Measurements from ENCODE around the gene GCAT.

The GCAT gene

DNA sequence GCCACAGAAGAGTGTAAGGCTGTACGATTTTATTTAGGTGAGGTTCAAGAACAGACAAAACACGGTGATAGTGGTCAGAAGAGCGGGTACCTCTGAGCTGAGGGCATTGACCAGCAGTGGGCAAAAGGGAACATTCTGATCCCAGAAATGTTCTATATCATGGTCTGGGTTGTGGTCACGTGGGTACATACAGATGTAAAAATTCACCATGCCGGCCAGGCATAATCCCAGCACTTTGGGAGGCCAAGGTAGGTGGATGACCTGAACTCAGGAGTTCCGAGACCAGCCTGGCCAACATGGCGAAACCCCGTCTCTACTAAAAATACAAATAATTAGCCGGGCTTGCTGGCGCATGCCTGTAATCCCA, 31.1 kb upstream of the GCAT start:
- no peaks in the 10 kb centered on the region for H3K27me3 ChIP-seq (ENCODE audit: insufficient read depth, low read depth, severe bottlenecking)
- TF ChIP-seq, protein P1, sequence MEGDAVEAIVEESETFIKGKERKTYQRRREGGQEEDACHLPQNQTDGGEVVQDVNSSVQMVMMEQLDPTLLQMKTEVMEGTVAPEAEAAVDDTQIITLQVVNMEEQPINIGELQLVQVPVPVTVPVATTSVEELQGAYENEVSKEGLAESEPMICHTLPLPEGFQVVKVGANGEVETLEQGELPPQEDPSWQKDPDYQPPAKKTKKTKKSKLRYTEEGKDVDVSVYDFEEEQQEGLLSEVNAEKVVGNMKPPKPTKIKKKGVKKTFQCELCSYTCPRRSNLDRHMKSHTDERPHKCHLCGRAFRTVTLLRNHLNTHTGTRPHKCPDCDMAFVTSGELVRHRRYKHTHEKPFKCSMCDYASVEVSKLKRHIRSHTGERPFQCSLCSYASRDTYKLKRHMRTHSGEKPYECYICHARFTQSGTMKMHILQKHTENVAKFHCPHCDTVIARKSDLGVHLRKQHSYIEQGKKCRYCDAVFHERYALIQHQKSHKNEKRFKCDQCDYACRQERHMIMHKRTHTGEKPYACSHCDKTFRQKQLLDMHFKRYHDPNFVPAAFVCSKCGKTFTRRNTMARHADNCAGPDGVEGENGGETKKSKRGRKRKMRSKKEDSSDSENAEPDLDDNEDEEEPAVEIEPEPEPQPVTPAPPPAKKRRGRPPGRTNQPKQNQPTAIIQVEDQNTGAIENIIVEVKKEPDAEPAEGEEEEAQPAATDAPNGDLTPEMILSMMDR (IDR thresholded peaks at IDR 0.05; ENCODE audit: low read depth, low read length), result no peak
- DNase-seq, result no peak
- no peak overlapping the region for H3K27ac ChIP-seq
- no peaks in the 10 kb centered on the region for H3K9me3 ChIP-seq (ENCODE audit: severe bottlenecking)
- H3K4me3 ChIP-seq (ENCODE audit: low read depth, low read length), result no peak overlapping the region
- H3K36me3 ChIP-seq, result peaks cover 3% of the 10 kb centered on the region; the same call in 1 of the 2 replicates

DNA sequence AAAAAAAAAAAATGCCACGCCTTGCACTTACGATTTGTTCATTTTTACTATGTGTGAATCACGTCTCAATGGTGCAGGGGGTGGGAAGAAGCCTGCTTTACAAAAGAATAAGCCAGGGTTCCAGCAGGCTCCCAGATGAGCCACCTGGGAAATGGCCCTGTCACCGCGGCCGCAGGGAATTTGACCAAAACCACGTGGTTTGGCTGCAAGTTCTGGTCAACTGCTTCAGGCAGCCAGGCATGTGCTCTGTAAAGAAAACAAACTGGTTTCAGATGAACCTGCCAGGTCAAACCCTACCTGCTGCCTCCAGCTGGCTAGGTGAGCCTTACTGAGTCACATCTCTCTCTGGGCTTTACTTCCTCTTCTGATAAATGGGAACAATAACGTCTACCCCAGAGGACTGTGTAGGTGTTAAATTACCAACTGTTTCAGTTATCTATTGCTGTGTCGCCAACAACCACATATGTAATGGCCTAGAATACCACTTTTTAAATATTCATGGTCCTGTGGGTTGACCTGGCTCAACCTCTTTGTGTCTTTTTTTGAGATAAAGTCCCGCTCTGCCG, 30.5 kb upstream of the GCAT start:
- H3K4me3 ChIP-seq (ENCODE audit: low read depth, low read length), result no peak overlapping the region
- no peak overlapping the region for H3K27ac ChIP-seq
- H3K27me3 ChIP-seq (ENCODE audit: insufficient read depth, low read depth, severe bottlenecking), result no peaks in the 10 kb centered on the region
- no peaks in the 10 kb centered on the region for H3K9me3 ChIP-seq (ENCODE audit: severe bottlenecking)
- DNase-seq, result no peak
- H3K36me3 ChIP-seq, result peaks cover 3% of the 10 kb centered on the region; the same call in 1 of the 2 replicates
- TF ChIP-seq, protein P1 (IDR thresholded peaks at IDR 0.05; ENCODE audit: low read depth, low read length), result no peak

DNA sequence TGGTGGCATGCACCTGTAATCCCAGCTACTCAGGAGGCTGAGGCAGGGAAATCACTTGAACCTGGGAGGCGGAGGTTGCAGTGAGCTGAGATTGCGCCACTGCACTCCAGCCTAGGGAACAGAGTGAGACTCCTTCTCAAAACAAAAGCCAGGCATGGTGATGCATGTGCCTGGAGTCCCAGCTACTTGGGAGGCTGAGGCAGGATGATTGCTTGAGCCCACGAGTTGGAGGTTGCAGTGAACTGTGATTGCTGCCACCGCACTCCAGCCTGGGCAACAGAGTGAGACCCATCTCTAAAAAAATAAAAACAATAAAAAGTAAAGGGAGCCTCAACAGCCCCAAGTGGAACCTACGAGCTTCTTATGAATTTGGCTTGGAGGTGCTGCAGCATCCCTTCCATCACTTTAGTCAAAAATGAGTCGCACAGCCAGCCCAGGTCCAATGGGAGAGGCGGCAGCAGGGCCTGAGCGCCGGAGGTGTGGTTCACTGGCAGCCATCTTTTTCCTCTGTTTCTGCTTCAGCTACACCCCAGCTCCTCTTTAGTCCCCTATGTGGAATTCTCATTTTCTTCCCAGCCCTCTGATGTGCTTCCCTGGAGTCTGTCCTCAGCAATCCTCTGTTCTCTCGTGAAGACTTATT, 29.2 kb upstream of the GCAT start:
- H3K27ac ChIP-seq, result no peak overlapping the region
- no peaks in the 10 kb centered on the region for H3K36me3 ChIP-seq
- no peaks in the 10 kb centered on the region for H3K9me3 ChIP-seq (ENCODE audit: severe bottlenecking)
- no peak overlapping the region for H3K4me3 ChIP-seq (ENCODE audit: low read depth, low read length)
- DNase-seq, result no peak
- H3K27me3 ChIP-seq (ENCODE audit: insufficient read depth, low read depth, severe bottlenecking), result no peaks in the 10 kb centered on the region
- TF ChIP-seq, protein P1 (IDR thresholded peaks at IDR 0.05; ENCODE audit: low read depth, low read length), result no peak

DNA sequence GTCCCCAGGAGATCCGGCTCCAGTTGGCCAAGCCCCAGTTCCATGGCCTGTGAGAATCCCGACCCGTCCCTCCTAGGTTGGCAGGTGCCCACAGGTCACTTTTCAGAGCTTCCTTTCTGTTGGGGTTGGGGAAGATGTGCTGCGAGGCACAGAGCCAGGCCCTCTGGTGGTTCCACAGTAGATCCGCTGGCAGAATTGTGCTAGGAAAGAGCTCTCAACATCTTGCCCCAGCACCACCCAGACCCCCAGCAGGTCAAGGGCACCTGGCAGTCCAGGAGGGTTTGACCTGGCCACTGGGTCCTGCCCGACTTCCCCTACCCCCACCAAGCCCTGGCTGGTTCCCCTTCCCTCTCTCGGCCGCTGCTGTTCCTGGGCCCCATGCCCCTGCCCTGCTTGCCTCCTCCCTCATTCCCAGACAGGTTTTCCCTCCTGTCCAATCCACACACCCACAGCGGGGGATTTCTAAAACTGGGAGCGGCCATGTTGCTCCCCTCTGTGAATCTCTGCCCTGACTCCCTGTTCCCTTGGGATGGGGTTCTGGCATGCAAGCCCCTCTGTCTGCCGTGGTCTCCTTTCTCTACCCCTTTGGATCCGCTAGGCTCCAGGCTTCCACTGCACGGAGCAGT, 26.2 kb upstream of the GCAT start:
- H3K36me3 ChIP-seq, result no peaks in the 10 kb centered on the region
- no peak overlapping the region for H3K27ac ChIP-seq
- H3K4me3 ChIP-seq (ENCODE audit: low read depth, low read length), result no peak overlapping the region
- DNase-seq, result no peak
- H3K27me3 ChIP-seq (ENCODE audit: insufficient read depth, low read depth, severe bottlenecking), result no peaks in the 10 kb centered on the region
- H3K9me3 ChIP-seq (ENCODE audit: severe bottlenecking), result no peaks in the 10 kb centered on the region
- TF ChIP-seq, protein P1 (IDR thresholded peaks at IDR 0.05; ENCODE audit: low read depth, low read length), result peak; percentile 57

DNA sequence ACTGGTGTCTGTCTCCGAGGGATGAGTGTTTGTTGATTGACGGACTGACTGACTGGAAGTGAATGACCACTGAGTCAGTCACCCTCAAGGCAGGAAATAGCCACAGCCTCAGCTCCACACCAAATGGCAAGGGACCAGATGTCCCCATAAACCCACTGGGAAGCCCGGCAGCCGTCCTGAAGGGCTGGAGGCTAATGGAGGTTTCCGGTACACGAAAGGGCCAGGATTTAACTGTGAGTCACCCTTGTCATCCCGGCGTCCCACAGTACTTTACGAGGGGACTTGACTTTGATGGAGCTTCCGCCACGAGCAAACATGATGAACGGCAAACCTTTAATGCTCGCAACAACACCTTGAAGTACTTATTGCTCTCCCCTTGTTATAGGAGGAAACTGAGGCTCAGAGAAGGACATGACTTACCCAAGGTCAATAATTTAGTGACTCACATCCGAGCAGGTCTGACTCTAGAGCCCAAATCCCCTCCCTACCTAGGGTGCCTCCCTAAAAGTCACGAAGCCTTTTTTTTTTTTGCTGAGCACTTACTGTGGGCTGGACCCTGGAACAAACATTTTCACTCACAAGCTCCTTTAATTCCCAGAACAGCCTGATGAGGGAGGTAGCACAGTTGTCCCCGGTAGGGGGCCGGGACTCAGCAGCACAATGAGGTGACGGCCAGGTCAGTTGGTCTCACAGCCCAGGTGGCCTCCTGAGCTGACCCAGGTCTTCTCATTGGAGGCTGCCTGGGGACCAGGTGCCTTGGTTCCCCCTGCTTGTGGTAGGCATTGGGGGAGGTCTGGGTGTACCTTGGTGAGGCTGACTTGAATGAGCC, 25.2 kb upstream of the GCAT start:
- DNase-seq, result peak; percentile 48
- H3K4me3 ChIP-seq (ENCODE audit: low read depth, low read length), result no peak overlapping the region

More for the DNA sequence above, 25.2 kb upstream of the GCAT start:
- no peak overlapping the region for H3K27ac ChIP-seq
- H3K9me3 ChIP-seq (ENCODE audit: severe bottlenecking), result no peaks in the 10 kb centered on the region
- TF ChIP-seq, protein P1 (IDR thresholded peaks at IDR 0.05; ENCODE audit: low read depth, low read length), result peak; percentile 51; the same call in 1 of the 2 replicates
- H3K36me3 ChIP-seq, result no peaks in the 10 kb centered on the region
- no peaks in the 10 kb centered on the region for H3K27me3 ChIP-seq (ENCODE audit: insufficient read depth, low read depth, severe bottlenecking)

Data from WERI-Rb-1 (cell line).